Breast epithelium (tissue), 4 donors: ENCODE results near the gene CDCP2. TPM values are rescaled to one million over a fixed set of nuclear protein-coding genes. Genes with fewer than 3 reads are reported as not detected.

ENCODE experiments used
- DNase-seq, 2 donors: peaks; one replicate each; pipeline ENCODE4 v3.0.0-alpha.2; 2019; ENCODE audit warnings: low spot score in 2 of 2
- H3K27ac ChIP-seq, 2 donors: fragments of 200-600 bp; sonication (generic) in 1 of 2; one replicate each; pipeline ENCODE4 v1.5.1; 2016 to 2019; ENCODE audit warnings: mild to moderate bottlenecking in 1 of 2
- H3K27me3 ChIP-seq, 2 donors: fragments of 200-600 bp; sonication (generic) in 1 of 2; one replicate each; pipeline versions ENCODE4 v1.5.1 to v1.6.0; 2017 to 2019; ENCODE audit warnings: control low read depth in 1 of 2, mild to moderate bottlenecking in 1 of 2
- H3K36me3 ChIP-seq: fragments of 200-600 bp; one replicate; pipeline ENCODE4 v1.5.1; 2019
- H3K4me1 ChIP-seq, 2 donors: fragments of 200-600 bp; sonication (generic); one replicate each; pipeline ENCODE4 v1.5.1; 2016 to 2019; ENCODE audit warnings: control low read depth in 1 of 2
- H3K4me3 ChIP-seq, 3 donors: fragments of 200-600 bp; sonication (generic); 1 replicate in 2 of 3; 2 replicates in 1 of 3; pipeline ENCODE4 v1.5.1; 2016 to 2019; ENCODE audit warnings: mild to moderate bottlenecking in 3 of 3, moderate library complexity in 2 of 3
- H3K9me3 ChIP-seq, 2 donors: fragments of 200-600 bp; sonication (generic) in 1 of 2; one replicate each; pipeline ENCODE4 v1.5.1; 2016 to 2019; ENCODE audit warnings: control low read depth in 1 of 2
- CTCF ChIP-seq, 3 donors: fragments of 450-650 bp; IDR thresholded peaks; one replicate each; pipeline ENCODE4 v1.5.1; 2016 to 2017; ENCODE audit warnings: antibody characterized with exemption in 3 of 3, mild to moderate bottlenecking in 3 of 3, moderate library complexity in 3 of 3
- POLR2A ChIP-seq: fragments of 450-650 bp; IDR thresholded peaks from one replicate; pipeline ENCODE4 v1.6.1; 2016; ENCODE audit warnings: antibody characterized with exemption, mild to moderate bottlenecking, moderate library complexity
- POLR2AphosphoS5 ChIP-seq, 3 donors: sonication (generic); formaldehyde crosslinking; IDR thresholded peaks; one replicate each; pipeline ENCODE4 v1.6.1; 2017; ENCODE audit warnings: antibody characterized with exemption in 3 of 3
- intact Hi-C: fragments of 100-400 bp; cut with DNase I; formaldehyde crosslinking; loops from one replicate; pipeline ENCODE4 v1.15.1; 2023; ENCODE audit warnings: low total_unique reads
- total RNA-seq, 3 donors: library from RNA; depleted of rRNA; stranded (reverse); fragments of >200 nt; gene quantifications; one replicate each; pipeline ENCODE4 v1.1.0, GENCODE V29; 2016

The CDCP2 gene
- total RNA-seq, 3 donors from 2014 or later = 1.3 TPM; not detected in 2

- Histone ChIP-seq H3K27me3 (no peaks in the 10 kb centered on the region), H3K36me3 (no peaks in the 10 kb centered on the region), H3K4me1 (no peaks in the 10 kb centered on the region), H3K27ac (no peak overlapping the region), H3K9me3 (no peaks in the 10 kb centered on the region), H3K4me3 (no peak overlapping the region)
- intact Hi-C loops = no loop called here
- no peak for TF ChIP-seq POLR2A
- no peak for TF ChIP-seq CTCF (IDR thresholded peaks at IDR 0.05)
- TF ChIP-seq POLR2AphosphoS5 (IDR thresholded peaks at IDR 0.05) = no peak
- DNase-seq = no peak
Measured at GRCh38 chr1:54136963-54137533, 15.8 kb downstream of the CDCP2 start.

GRCh38 chr1:54136269-54136896 lies 16.4 kb downstream of the CDCP2 start:
- DNase-seq = no peak

GRCh38 chr1:54135436-54136120 lies 17.2 kb downstream of the CDCP2 start:
- no peaks in the 10 kb centered on the region for H3K4me1 ChIP-seq
- no peak overlapping the region for H3K27ac ChIP-seq
- H3K27me3 ChIP-seq = no peaks in the 10 kb centered on the region
- TF ChIP-seq POLR2AphosphoS5 (IDR thresholded peaks at IDR 0.05) = no peak
- no peak for TF ChIP-seq CTCF (IDR thresholded peaks at IDR 0.05)
- no peak for TF ChIP-seq POLR2A
- H3K36me3 ChIP-seq = no peaks in the 10 kb centered on the region
- DNase-seq = no peak
- intact Hi-C loops = no loop called here
- no peaks in the 10 kb centered on the region for H3K9me3 ChIP-seq
- no peak overlapping the region for H3K4me3 ChIP-seq

More at GRCh38 chr1:54136269-54136896, 16.4 kb downstream of the CDCP2 start:
- H3K4me1 ChIP-seq = no peaks in the 10 kb centered on the region
- H3K4me3 ChIP-seq = no peak overlapping the region
- intact Hi-C loops = no loop called here
- no peaks in the 10 kb centered on the region for H3K27me3 ChIP-seq
- no peaks in the 10 kb centered on the region for H3K9me3 ChIP-seq
- H3K36me3 ChIP-seq = no peaks in the 10 kb centered on the region
- TF ChIP-seq POLR2AphosphoS5 (IDR thresholded peaks at IDR 0.05) (no peak), CTCF (IDR thresholded peaks at IDR 0.05) (no peak), POLR2A (no peak)
- H3K27ac ChIP-seq = no peak overlapping the region

- Histone ChIP-seq H3K4me3 (no peak overlapping the region), H3K27ac (no peak overlapping the region), H3K4me1 (no peaks in the 10 kb centered on the region), H3K36me3 (no peaks in the 10 kb centered on the region), H3K9me3 (no peaks in the 10 kb centered on the region), H3K27me3 (no peaks in the 10 kb centered on the region)
- TF ChIP-seq POLR2AphosphoS5 (IDR thresholded peaks at IDR 0.05) = no peak
- TF ChIP-seq CTCF (IDR thresholded peaks at IDR 0.05) = no peak
- TF ChIP-seq POLR2A = no peak
- intact Hi-C loops = no loop called here
- DNase-seq = no peak
Measured at GRCh38 chr1:54134295-54134694, 18.5 kb downstream of the CDCP2 start.

- Histone ChIP-seq H3K4me1 (no peaks in the 10 kb centered on the region), H3K9me3 (no peaks in the 10 kb centered on the region), H3K27ac (no peak overlapping the region), H3K4me3 (no peak overlapping the region), H3K27me3 (no peaks in the 10 kb centered on the region), H3K36me3 (no peaks in the 10 kb centered on the region)
- TF ChIP-seq POLR2A = no peak
- no peak for TF ChIP-seq CTCF (IDR thresholded peaks at IDR 0.05)
- no peak for TF ChIP-seq POLR2AphosphoS5 (IDR thresholded peaks at IDR 0.05)
- intact Hi-C loops = no loop called here
- DNase-seq = no peak
Measured at GRCh38 chr1:54132495-54132894, 20.3 kb downstream of the CDCP2 start.
